Dendritic cell treated with granulocyte-macrophage colony-stimulating factor and Interleukin-4, amounts not matched to agents 40 ng/mL and 50 ng/mL, for 4 days (primary cell): ENCODE results near the gene TMEM132D.

Source experiments
- H3K27ac Mint-ChIP-seq: one replicate; pipeline ENCODE4 v1.8.0; 2022; ENCODE audit warnings: mild to moderate bottlenecking, mixed read lengths
- H3K27me3 Mint-ChIP-seq: one replicate; pipeline ENCODE4 v1.8.0; 2022; ENCODE audit warnings: mild to moderate bottlenecking, mixed read lengths
- H3K36me3 Mint-ChIP-seq: one replicate; pipeline ENCODE4 v1.8.0; 2022; ENCODE audit warnings: low read depth, mixed read lengths
- H3K4me1 Mint-ChIP-seq: one replicate; pipeline ENCODE4 v1.8.0; 2022; ENCODE audit warnings: low read depth, mixed read lengths
- H3K4me3 Mint-ChIP-seq: one replicate; pipeline ENCODE4 v1.8.0; 2022; ENCODE audit warnings: mild to moderate bottlenecking, moderate library complexity, mixed read lengths
- H3K9me3 Mint-ChIP-seq: one replicate; pipeline ENCODE4 v1.8.0; 2022; ENCODE audit warnings: mixed read lengths
- intact Hi-C: fragments of 100-400 bp; cut with micrococcal nuclease; formaldehyde crosslinking; loops from one replicate; pipeline ENCODE4 v1.15.0; 2022

Gene TMEM132D

GRCh38 chr12:129081755-129082250 is 822.0 kb downstream of the TMEM132D start:
- Mint-ChIP-seq H3K27ac (no peak overlapping the region), H3K27me3 (no peaks in the 10 kb centered on the region), H3K9me3 (no peaks in the 10 kb centered on the region), H3K4me3 (no peak overlapping the region), H3K36me3 (no peaks in the 10 kb centered on the region), H3K4me1 (no peaks in the 10 kb centered on the region)
- intact Hi-C loops: no loop called here

- H3K9me3 Mint-ChIP-seq: no peaks in the 10 kb centered on the region
- intact Hi-C loops: no loop called here
- no peak overlapping the region for H3K4me3 Mint-ChIP-seq
- no peaks in the 10 kb centered on the region for H3K36me3 Mint-ChIP-seq
- H3K27ac Mint-ChIP-seq: no peak overlapping the region
- H3K27me3 Mint-ChIP-seq: no peaks in the 10 kb centered on the region
- H3K4me1 Mint-ChIP-seq: no peaks in the 10 kb centered on the region
Observed at GRCh38 chr12:129080821-129081220, 823.0 kb downstream of the TMEM132D start.

GRCh38 chr12:129080391-129080790 is 823.4 kb downstream of the TMEM132D start:
- H3K27ac Mint-ChIP-seq: no peak overlapping the region
- no peaks in the 10 kb centered on the region for H3K36me3 Mint-ChIP-seq
- H3K27me3 Mint-ChIP-seq: no peaks in the 10 kb centered on the region
- no peaks in the 10 kb centered on the region for H3K9me3 Mint-ChIP-seq
- intact Hi-C loops: no loop called here
- H3K4me3 Mint-ChIP-seq: no peak overlapping the region
- H3K4me1 Mint-ChIP-seq: no peaks in the 10 kb centered on the region

GRCh38 chr12:129079719-129080118 is 824.1 kb downstream of the TMEM132D start:
- intact Hi-C loops: no loop called here
- Mint-ChIP-seq H3K4me3 (no peak overlapping the region), H3K27me3 (no peaks in the 10 kb centered on the region), H3K36me3 (no peaks in the 10 kb centered on the region), H3K9me3 (no peaks in the 10 kb centered on the region), H3K4me1 (no peaks in the 10 kb centered on the region), H3K27ac (no peak overlapping the region)

GRCh38 chr12:129076441-129077320 is 827.1 kb downstream of the TMEM132D start:
- no peaks in the 10 kb centered on the region for H3K27me3 Mint-ChIP-seq
- H3K4me1 Mint-ChIP-seq: no peaks in the 10 kb centered on the region
- no peak overlapping the region for H3K27ac Mint-ChIP-seq
- no peaks in the 10 kb centered on the region for H3K36me3 Mint-ChIP-seq
- no peak overlapping the region for H3K4me3 Mint-ChIP-seq
- H3K9me3 Mint-ChIP-seq: no peaks in the 10 kb centered on the region
- intact Hi-C loops: no loop called here

GRCh38 chr12:129075460-129076208 is 828.2 kb downstream of the TMEM132D start:
- Mint-ChIP-seq H3K27me3 (no peaks in the 10 kb centered on the region), H3K36me3 (no peaks in the 10 kb centered on the region), H3K9me3 (no peaks in the 10 kb centered on the region), H3K4me3 (no peak overlapping the region), H3K4me1 (no peaks in the 10 kb centered on the region), H3K27ac (no peak overlapping the region)
- intact Hi-C loops: no loop called here

- intact Hi-C loops: no loop called here
- H3K9me3 Mint-ChIP-seq: no peaks in the 10 kb centered on the region
- H3K36me3 Mint-ChIP-seq: no peaks in the 10 kb centered on the region
- no peak overlapping the region for H3K27ac Mint-ChIP-seq
- H3K4me3 Mint-ChIP-seq: no peak overlapping the region
- H3K27me3 Mint-ChIP-seq: no peaks in the 10 kb centered on the region
- no peaks in the 10 kb centered on the region for H3K4me1 Mint-ChIP-seq
Observed at GRCh38 chr12:129074379-129074778, 829.4 kb downstream of the TMEM132D start.

- Mint-ChIP-seq H3K9me3 (no peaks in the 10 kb centered on the region), H3K4me1 (no peaks in the 10 kb centered on the region), H3K4me3 (no peak overlapping the region), H3K27me3 (no peaks in the 10 kb centered on the region), H3K27ac (no peak overlapping the region), H3K36me3 (no peaks in the 10 kb centered on the region)
- intact Hi-C loops: no loop called here
Observed at GRCh38 chr12:129073157-129073915, 830.5 kb downstream of the TMEM132D start.

GRCh38 chr12:129071362-129071761 is 832.5 kb downstream of the TMEM132D start:
- intact Hi-C loops: no loop called here
- Mint-ChIP-seq H3K4me3 (no peak overlapping the region), H3K4me1 (no peaks in the 10 kb centered on the region), H3K9me3 (no peaks in the 10 kb centered on the region), H3K27me3 (no peaks in the 10 kb centered on the region), H3K36me3 (no peaks in the 10 kb centered on the region), H3K27ac (no peak overlapping the region)

- H3K27me3 Mint-ChIP-seq: no peaks in the 10 kb centered on the region
- no peaks in the 10 kb centered on the region for H3K9me3 Mint-ChIP-seq
- H3K4me1 Mint-ChIP-seq: no peaks in the 10 kb centered on the region
- intact Hi-C loops: no loop called here
- H3K4me3 Mint-ChIP-seq: no peak overlapping the region
- H3K27ac Mint-ChIP-seq: no peak overlapping the region
- H3K36me3 Mint-ChIP-seq: no peaks in the 10 kb centered on the region
Observed at GRCh38 chr12:129069886-129070285, 833.9 kb downstream of the TMEM132D start.

GRCh38 chr12:129068684-129069083 is 835.1 kb downstream of the TMEM132D start:
- H3K27ac Mint-ChIP-seq: no peak overlapping the region
- H3K9me3 Mint-ChIP-seq: no peaks in the 10 kb centered on the region
- H3K27me3 Mint-ChIP-seq: no peaks in the 10 kb centered on the region
- H3K4me1 Mint-ChIP-seq: no peaks in the 10 kb centered on the region
- intact Hi-C loops: no loop called here
- no peaks in the 10 kb centered on the region for H3K36me3 Mint-ChIP-seq
- H3K4me3 Mint-ChIP-seq: no peak overlapping the region

GRCh38 chr12:129067491-129067890 is 836.3 kb downstream of the TMEM132D start:
- H3K4me1 Mint-ChIP-seq: no peaks in the 10 kb centered on the region

GRCh38 chr12:129064209-129064855 is 839.5 kb downstream of the TMEM132D start:
- Mint-ChIP-seq H3K27me3 (no peaks in the 10 kb centered on the region), H3K4me1 (no peaks in the 10 kb centered on the region), H3K4me3 (no peak overlapping the region), H3K36me3 (no peaks in the 10 kb centered on the region), H3K27ac (no peak overlapping the region), H3K9me3 (peaks cover 8% of the 10 kb centered on the region)
- intact Hi-C loops: no loop called here

More at GRCh38 chr12:129067491-129067890, 836.3 kb downstream of the TMEM132D start:
- intact Hi-C loops: no loop called here
- Mint-ChIP-seq H3K27ac (no peak overlapping the region), H3K36me3 (no peaks in the 10 kb centered on the region), H3K27me3 (no peaks in the 10 kb centered on the region), H3K4me3 (no peak overlapping the region), H3K9me3 (no peaks in the 10 kb centered on the region)
